Right cardiac atrium (tissue), 5 donors: Measurements from ENCODE around the gene ZNF787. TPM values are rescaled to one million over a fixed set of nuclear protein-coding genes. Genes with fewer than 3 reads are reported as not detected.
A peak's percentile ranks its signal among the peaks of the same experiment; 100 is the strongest.
"Not testable (repeated sequence)": the region's sequence is repeated elsewhere in the genome, so short reads cannot be mapped to it uniquely, and the experiment has no call there.

Experiments used
- ATAC-seq, 2 donors: fragments of 200-7000 bp; cut with Tn5 transposase; one replicate each; pipeline versions ENCODE4 v1.8.0 to v1.9.1; 2020; ENCODE audit warnings: moderate library complexity in 2 of 2, mild to moderate bottlenecking in 1 of 2
- DNase-seq, 3 donors: peaks; one replicate each; pipeline ENCODE4 v3.0.0-alpha.2; 2020
- H3K27ac ChIP-seq: one replicate; pipeline ENCODE4 v1.5.1; 2013; ENCODE audit warnings: mild to moderate bottlenecking, low read length, control low read depth, moderate library complexity
- H3K27me3 ChIP-seq: one replicate; pipeline ENCODE4 v1.6.1; 2013; ENCODE audit not compliant: control insufficient read depth, insufficient read depth
- H3K4me1 ChIP-seq: one replicate; pipeline ENCODE4 v1.6.1; 2013; ENCODE audit warnings: low read length; ENCODE audit not compliant: control insufficient read depth, insufficient read depth
- H3K4me3 ChIP-seq: one replicate; pipeline ENCODE4 v1.5.1; 2013; ENCODE audit warnings: low read length, control low read depth
- H3K9me3 ChIP-seq: one replicate; pipeline ENCODE4 v1.6.1; 2013; ENCODE audit warnings: low read length; ENCODE audit not compliant: control insufficient read depth
- WGBS: extraction: QIAGEN DNeasy Blood & Tissue Kit; methylation state at CpG from one replicate; pipeline ENCODE4 v1.1.7; 2013; 5-methylcytosine and 5-hydroxymethylcytosine counted together
- intact Hi-C, 4 donors: fragments of 100-400 bp; cut with DNase I; formaldehyde crosslinking; loops; one replicate each; pipeline versions ENCODE4 v1.11.0 to v1.14.0; 2022 to 2023
- polyA plus RNA-seq: library from polyadenylated mRNA; stranded (reverse); fragments of 200-250 nt; gene quantifications from one replicate; pipeline ENCODE4 v1.2.3, GENCODE V29; 2013
- total RNA-seq, 4 donors: library from RNA; stranded (reverse); fragmentation: NEBNext Ultra II Directional; extraction: Animal tissue kit (Norgen Biotek cat#: 25700); gene quantifications; one replicate each; pipeline ENCODE4 v1.2.1, GENCODE V29; 2021
- donor health status: healthy with polysubstance abuse.
- donor health status: DM: no; HTN: yes; CAD: no.
- donor health status: DM: no; HTN: no; CAD: no.
- donor health status: DM: no; HTN: yes; CAD: no; lungs with severe emphysema.
- donor health status: DM: yes; HTN: yes; CAD: no.

Gene ZNF787
- total and polyA plus RNA-seq, 5 donors: 22.0 to 29.2 (median 25.4) TPM

- peak in 2 of 3 donors; percentile 57 to 72 for DNase-seq
Measured at GRCh38 chr19:56156768-56157167, 35.7 kb upstream of the ZNF787 start.

DNA sequence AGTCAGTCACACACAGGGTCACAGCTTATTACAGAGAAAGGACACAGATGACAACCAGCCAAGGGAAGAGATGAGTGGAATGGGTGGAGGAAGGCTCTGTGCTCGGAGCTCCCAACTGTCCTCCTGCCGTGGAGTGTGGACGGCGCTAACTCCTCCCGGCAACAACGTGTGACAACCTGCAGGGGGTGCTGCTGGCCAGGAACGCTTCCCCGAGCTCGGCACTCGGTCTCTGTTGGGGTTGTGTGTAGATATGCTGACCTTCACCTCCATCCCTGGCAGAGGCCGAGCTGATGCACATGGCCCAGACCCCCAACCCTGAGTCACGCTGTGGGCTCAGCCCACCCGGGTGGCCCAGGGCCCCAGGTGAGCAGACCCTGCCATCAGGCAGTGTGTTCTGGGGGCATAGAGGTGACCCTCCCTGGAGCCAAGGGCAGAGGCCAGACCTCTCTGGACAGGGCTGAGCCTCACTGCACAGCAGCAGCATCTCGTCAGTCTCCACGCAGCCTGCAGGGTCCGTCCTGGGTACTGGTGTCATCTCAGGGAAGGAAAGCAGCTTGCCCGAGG is 34.1 kb upstream of the ZNF787 start:
- Histone ChIP-seq H3K27me3 (no peaks in the 10 kb centered on the region), H3K4me3 (no peak overlapping the region), H3K27ac (no peak overlapping the region), H3K4me1 (no peaks in the 10 kb centered on the region), H3K9me3 (no peaks in the 10 kb centered on the region)
- 63% methylated on average over 17 of the region's 17 CpGs for WGBS
- intact Hi-C loops: loop anchor here in 1 of 4 donors (10.0 kb wide), 1 partner anchor 50 kb away; no protein-coding TSS in a partner anchor
- ATAC-seq: peak in 1 of 2 donors; percentile 15
- DNase-seq: no peak

More at GRCh38 chr19:56156768-56157167, 35.7 kb upstream of the ZNF787 start:
- 67% methylated on average over 11 of the region's 11 CpGs for WGBS
- H3K27ac ChIP-seq: peak overlapping the region; percentile 47
- H3K27me3 ChIP-seq: no peaks in the 10 kb centered on the region
- H3K4me1 ChIP-seq: no peaks in the 10 kb centered on the region
- no peaks in the 10 kb centered on the region for H3K9me3 ChIP-seq
- peak; percentile 47 to 79 for ATAC-seq
- H3K4me3 ChIP-seq: no peak overlapping the region
- intact Hi-C loops: loop anchor here in 1 of 4 donors (10.0 kb wide), 1 partner anchor 52 kb away; no protein-coding TSS in a partner anchor

DNA sequence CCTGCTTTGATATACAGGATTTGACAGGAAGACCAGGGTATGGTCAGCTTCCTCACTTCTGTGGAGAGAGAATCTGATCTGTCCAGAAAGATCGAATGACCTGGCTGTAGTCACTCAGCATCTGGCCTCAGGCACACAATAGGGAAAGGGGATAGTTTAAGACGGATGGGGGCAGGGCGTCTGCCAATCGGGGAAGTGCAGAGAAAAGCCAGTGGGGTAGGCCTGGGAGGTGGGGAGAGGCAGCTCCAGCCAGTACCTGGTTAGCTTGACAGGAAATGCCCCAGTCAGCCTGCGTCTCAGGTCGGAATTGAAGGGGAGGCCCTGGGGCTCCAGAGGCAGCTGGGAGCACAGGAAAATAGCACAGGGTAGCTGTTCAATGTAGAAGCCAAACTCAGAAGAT is 32.4 kb upstream of the ZNF787 start:
- WGBS: 57% methylated on average over 6 of the region's 6 CpGs
- DNase-seq (no peak), ATAC-seq (no peak)
- Histone ChIP-seq H3K4me3 (no peak overlapping the region), H3K27ac (no peak overlapping the region), H3K27me3 (no peaks in the 10 kb centered on the region), H3K4me1 (peaks cover 3% of the 10 kb centered on the region), H3K9me3 (no peaks in the 10 kb centered on the region)
- intact Hi-C loops: loop anchor here in 1 of 4 donors (10.0 kb wide), 1 partner anchor 49 kb away; no protein-coding TSS in a partner anchor

- H3K9me3 ChIP-seq: no peaks in the 10 kb centered on the region
- intact Hi-C loops: loop anchor here in 1 of 4 donors (10.0 kb wide), 1 partner anchor 48 kb away; no protein-coding TSS in a partner anchor
- no peaks in the 10 kb centered on the region for H3K27me3 ChIP-seq
- DNase-seq (no peak), ATAC-seq (no peak)
- H3K4me3 ChIP-seq: no peak overlapping the region
- WGBS: 84% methylated on average over 2 of the region's 2 CpGs
- peaks cover 3% of the 10 kb centered on the region for H3K4me1 ChIP-seq
- no peak overlapping the region for H3K27ac ChIP-seq
Measured at GRCh38 chr19:56152644-56153043, 31.5 kb upstream of the ZNF787 start.

DNA sequence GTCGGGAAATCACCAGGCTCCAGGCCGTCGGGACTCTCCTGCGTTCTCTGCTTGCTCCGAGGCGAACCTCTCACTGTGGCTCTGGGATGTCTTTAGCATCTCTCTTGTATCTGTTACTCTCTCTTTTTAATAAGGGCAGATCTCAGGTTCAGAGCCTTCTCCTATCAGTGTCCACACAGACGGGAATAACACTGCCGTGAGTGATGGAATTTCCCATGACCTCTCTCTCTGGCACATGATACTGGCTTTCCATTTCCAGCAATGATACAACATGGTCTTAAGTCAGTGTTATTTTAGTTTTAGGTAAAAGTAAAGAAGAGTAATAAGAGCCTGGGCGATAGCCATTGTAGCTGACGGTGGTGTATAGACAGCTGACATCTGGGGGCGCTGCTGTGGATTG is 29.3 kb upstream of the ZNF787 start:
- intact Hi-C loops: loop anchor here in 1 of 4 donors (10.0 kb wide), 1 partner anchor 46 kb away; no protein-coding TSS in a partner anchor
- no peak for DNase-seq
- WGBS: 74% methylated on average over 11 of the region's 11 CpGs

GRCh38 chr19:56149656-56150038 is 28.6 kb upstream of the ZNF787 start:
- H3K4me3 ChIP-seq: no peak overlapping the region
- WGBS: 97% methylated on average over 5 of the region's 5 CpGs
- ATAC-seq (no peak), DNase-seq (no peak)
- peak overlapping the region; percentile 67 for H3K27ac ChIP-seq
- intact Hi-C loops: loop anchor here in 1 of 4 donors (10.0 kb wide), 1 partner anchor 45 kb away; no protein-coding TSS in a partner anchor
- peaks cover 3% of the 10 kb centered on the region for H3K4me1 ChIP-seq
- no peaks in the 10 kb centered on the region for H3K27me3 ChIP-seq
- no peaks in the 10 kb centered on the region for H3K9me3 ChIP-seq

More for the DNA sequence above, 29.3 kb upstream of the ZNF787 start:
- peaks cover 3% of the 10 kb centered on the region for H3K4me1 ChIP-seq
- no peak overlapping the region for H3K4me3 ChIP-seq
- H3K27ac ChIP-seq: peak overlapping the region; percentile 67
- H3K27me3 ChIP-seq: no peaks in the 10 kb centered on the region
- H3K9me3 ChIP-seq: no peaks in the 10 kb centered on the region
- peak; percentile 47 to 58 for ATAC-seq

GRCh38 chr19:56148955-56149655 is 28.0 kb upstream of the ZNF787 start:
- ATAC-seq, intact Hi-C loops: not testable (repeated sequence)

DNA sequence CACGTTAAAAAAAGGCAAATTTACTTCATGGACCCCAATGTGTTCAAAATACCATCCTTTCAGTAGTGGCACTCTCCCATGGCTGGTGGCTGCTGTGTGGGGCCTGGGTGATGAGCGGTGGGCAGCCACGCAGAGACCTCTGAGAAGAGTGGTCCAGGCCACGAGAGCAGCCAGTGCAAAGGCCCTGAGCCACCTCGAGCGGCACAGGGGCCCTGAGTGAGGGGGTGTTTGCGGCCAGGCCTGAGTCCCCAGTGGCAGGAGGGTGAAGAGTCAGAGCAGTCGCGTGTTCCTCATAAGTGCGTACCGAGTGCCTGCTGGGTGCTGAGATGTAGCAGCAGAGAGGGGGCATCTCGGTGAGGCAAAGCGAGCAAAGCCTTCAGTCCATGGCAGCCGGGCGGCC is 27.0 kb upstream of the ZNF787 start:
- DNase-seq (no peak), ATAC-seq (no peak)
- 95% methylated on average over 15 of the region's 15 CpGs for WGBS
- Histone ChIP-seq H3K27me3 (no peaks in the 10 kb centered on the region), H3K27ac (no peak overlapping the region), H3K4me1 (peaks cover 3% of the 10 kb centered on the region), H3K4me3 (no peak overlapping the region), H3K9me3 (no peaks in the 10 kb centered on the region)
- intact Hi-C loops: no loop called here

More at GRCh38 chr19:56148955-56149655, 28.0 kb upstream of the ZNF787 start:
- not testable (repeated sequence) for H3K9me3 ChIP-seq, H3K27ac ChIP-seq, DNase-seq, H3K4me3 ChIP-seq, H3K27me3 ChIP-seq, H3K4me1 ChIP-seq
- WGBS: 97% methylated on average over 12 of the region's 12 CpGs

DNA sequence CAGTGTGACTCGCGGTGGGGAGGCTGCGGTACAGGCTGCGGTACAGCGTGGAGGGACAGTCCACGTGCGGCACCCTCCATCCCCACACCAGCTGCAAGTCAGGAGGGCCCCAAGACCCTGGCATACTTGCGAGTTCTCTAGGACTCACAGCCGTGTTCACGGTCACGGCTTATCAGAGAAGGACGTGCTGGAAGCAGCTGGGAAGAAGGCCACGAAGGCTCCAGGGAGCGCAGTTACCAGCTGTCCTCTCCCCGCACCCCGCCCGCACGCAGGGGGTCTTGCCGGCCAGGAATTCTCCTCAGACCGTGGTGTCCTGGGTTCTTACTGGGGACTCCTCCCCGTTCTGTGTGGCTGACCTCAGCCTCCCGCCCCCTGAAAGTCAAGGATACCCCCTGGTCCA is 26.2 kb upstream of the ZNF787 start:
- DNase-seq: peak in 1 of 3 donors; percentile 59
- no peak overlapping the region for H3K27ac ChIP-seq
- no peaks in the 10 kb centered on the region for H3K9me3 ChIP-seq
- no peaks in the 10 kb centered on the region for H3K27me3 ChIP-seq
- peaks cover 3% of the 10 kb centered on the region for H3K4me1 ChIP-seq
- no peak for ATAC-seq
- no peak overlapping the region for H3K4me3 ChIP-seq
- intact Hi-C loops: no loop called here
- WGBS: 87% methylated on average over 22 of the region's 22 CpGs

DNA sequence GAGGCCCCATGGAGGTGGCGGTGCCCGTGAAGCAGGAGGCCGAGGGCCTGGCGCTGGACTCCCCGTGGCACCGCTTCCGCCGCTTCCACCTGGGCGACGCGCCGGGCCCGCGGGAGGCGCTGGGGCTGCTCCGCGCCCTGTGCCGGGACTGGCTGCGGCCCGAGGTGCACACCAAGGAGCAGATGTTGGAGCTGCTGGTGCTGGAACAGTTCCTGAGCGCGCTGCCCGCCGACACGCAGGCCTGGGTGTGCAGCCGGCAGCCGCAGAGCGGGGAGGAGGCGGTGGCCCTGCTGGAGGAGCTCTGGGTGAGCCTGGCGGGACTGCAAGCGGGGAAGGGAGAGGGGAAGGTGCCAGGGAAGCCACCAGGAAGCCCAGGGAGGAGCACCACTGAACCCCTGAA is 25.8 kb upstream of the ZNF787 start:
- H3K27me3 ChIP-seq: no peaks in the 10 kb centered on the region
- ATAC-seq (no peak), DNase-seq (peak in 1 of 3 donors; percentile 56)
- intact Hi-C loops: no loop called here
- peaks cover 3% of the 10 kb centered on the region for H3K4me1 ChIP-seq
- no peak overlapping the region for H3K27ac ChIP-seq
- H3K9me3 ChIP-seq: no peaks in the 10 kb centered on the region
- no peak overlapping the region for H3K4me3 ChIP-seq
- 97% methylated on average over 31 of the region's 31 CpGs for WGBS

DNA sequence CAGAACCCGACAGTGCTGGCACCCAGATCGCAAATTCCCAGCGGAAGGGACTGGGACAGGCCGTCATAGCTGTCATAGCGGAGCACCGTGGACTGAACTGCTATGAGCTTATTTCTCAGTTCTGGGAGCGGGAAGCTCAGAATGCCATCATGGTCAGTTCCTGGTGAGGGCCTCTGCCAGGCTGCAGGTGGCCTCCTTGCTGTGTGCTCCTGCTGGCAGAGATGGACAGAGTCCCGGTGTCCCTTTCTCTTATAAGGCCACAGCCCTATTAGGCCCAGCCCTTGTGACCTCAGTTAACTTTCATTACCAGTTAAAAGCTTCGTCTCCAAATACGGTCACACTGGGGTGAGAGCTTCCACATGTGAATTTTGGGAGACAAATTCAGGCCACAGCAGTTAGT is 24.6 kb upstream of the ZNF787 start:
- no peak for ATAC-seq
- DNase-seq: no peak
- H3K27me3 ChIP-seq: no peaks in the 10 kb centered on the region
- intact Hi-C loops: no loop called here
- H3K27ac ChIP-seq: no peak overlapping the region
- no peaks in the 10 kb centered on the region for H3K9me3 ChIP-seq
- no peak overlapping the region for H3K4me3 ChIP-seq
- H3K4me1 ChIP-seq: peaks cover 3% of the 10 kb centered on the region
- WGBS: 92% methylated on average over 10 of the region's 10 CpGs
